Breast epithelium (tissue), 4 donors: ENCODE results near the gene FRMPD2. TPM values are rescaled to one million over a fixed set of nuclear protein-coding genes. Genes with fewer than 3 reads are reported as not detected.

Experiments used
- DNase-seq, 2 donors: peaks; one replicate each; pipeline ENCODE4 v3.0.0-alpha.2; 2019; ENCODE audit warnings: low spot score in 2 of 2
- H3K27ac ChIP-seq, 2 donors: fragments of 200-600 bp; sonication (generic) in 1 of 2; one replicate each; pipeline ENCODE4 v1.5.1; 2016 to 2019; ENCODE audit warnings: mild to moderate bottlenecking in 1 of 2
- H3K27me3 ChIP-seq, 2 donors: fragments of 200-600 bp; sonication (generic) in 1 of 2; one replicate each; pipeline versions ENCODE4 v1.5.1 to v1.6.0; 2017 to 2019; ENCODE audit warnings: control low read depth in 1 of 2, mild to moderate bottlenecking in 1 of 2
- H3K36me3 ChIP-seq: fragments of 200-600 bp; one replicate; pipeline ENCODE4 v1.5.1; 2019
- H3K4me1 ChIP-seq, 2 donors: fragments of 200-600 bp; sonication (generic); one replicate each; pipeline ENCODE4 v1.5.1; 2016 to 2019; ENCODE audit warnings: control low read depth in 1 of 2
- H3K4me3 ChIP-seq, 3 donors: fragments of 200-600 bp; sonication (generic); 1 replicate in 2 of 3; 2 replicates in 1 of 3; pipeline ENCODE4 v1.5.1; 2016 to 2019; ENCODE audit warnings: mild to moderate bottlenecking in 3 of 3, moderate library complexity in 2 of 3
- H3K9me3 ChIP-seq, 2 donors: fragments of 200-600 bp; sonication (generic) in 1 of 2; one replicate each; pipeline ENCODE4 v1.5.1; 2016 to 2019; ENCODE audit warnings: control low read depth in 1 of 2
- CTCF ChIP-seq, 3 donors: fragments of 450-650 bp; IDR thresholded peaks; one replicate each; pipeline ENCODE4 v1.5.1; 2016 to 2017; ENCODE audit warnings: antibody characterized with exemption in 3 of 3, mild to moderate bottlenecking in 3 of 3, moderate library complexity in 3 of 3
- POLR2A ChIP-seq: fragments of 450-650 bp; IDR thresholded peaks from one replicate; pipeline ENCODE4 v1.6.1; 2016; ENCODE audit warnings: antibody characterized with exemption, mild to moderate bottlenecking, moderate library complexity
- POLR2AphosphoS5 ChIP-seq, 3 donors: sonication (generic); formaldehyde crosslinking; IDR thresholded peaks; one replicate each; pipeline ENCODE4 v1.6.1; 2017; ENCODE audit warnings: antibody characterized with exemption in 3 of 3
- intact Hi-C: fragments of 100-400 bp; cut with DNase I; formaldehyde crosslinking; loops from one replicate; pipeline ENCODE4 v1.15.1; 2023; ENCODE audit warnings: low total_unique reads
- total RNA-seq, 3 donors: library from RNA; depleted of rRNA; stranded (reverse); fragments of >200 nt; gene quantifications; one replicate each; pipeline ENCODE4 v1.1.0, GENCODE V29; 2016

Gene FRMPD2
- total RNA-seq, 3 donors from 2014 or later = 1.9 to 4.6 TPM; not detected in 1

- no peaks in the 10 kb centered on the region for H3K9me3 ChIP-seq
- intact Hi-C loops = no loop called here
- H3K27me3 ChIP-seq = no peaks in the 10 kb centered on the region
- no peak overlapping the region for H3K27ac ChIP-seq
- no peak overlapping the region for H3K4me3 ChIP-seq
- no peak for TF ChIP-seq POLR2A
- TF ChIP-seq POLR2AphosphoS5 (IDR thresholded peaks at IDR 0.05) = no peak
- no peak for TF ChIP-seq CTCF (IDR thresholded peaks at IDR 0.05)
- no peaks in the 10 kb centered on the region for H3K4me1 ChIP-seq
- DNase-seq = no peak
- no peaks in the 10 kb centered on the region for H3K36me3 ChIP-seq
Measured at GRCh38 chr10:48258105-48258504, 16.4 kb downstream of the FRMPD2 start.

- H3K4me3 ChIP-seq = no peak overlapping the region
- H3K4me1 ChIP-seq = no peaks in the 10 kb centered on the region
- H3K27me3 ChIP-seq = no peaks in the 10 kb centered on the region
- no peaks in the 10 kb centered on the region for H3K36me3 ChIP-seq
- H3K9me3 ChIP-seq = no peaks in the 10 kb centered on the region
- no peak overlapping the region for H3K27ac ChIP-seq
- no peak for DNase-seq
- intact Hi-C loops = no loop called here
- no peak for TF ChIP-seq POLR2A
- TF ChIP-seq CTCF (IDR thresholded peaks at IDR 0.05) = no peak
- no peak for TF ChIP-seq POLR2AphosphoS5 (IDR thresholded peaks at IDR 0.05)
Measured at GRCh38 chr10:48257407-48257961, 17.0 kb downstream of the FRMPD2 start.

- DNase-seq = no peak
- H3K9me3 ChIP-seq = no peaks in the 10 kb centered on the region
- intact Hi-C loops = no loop called here
- H3K4me1 ChIP-seq = no peaks in the 10 kb centered on the region
- no peaks in the 10 kb centered on the region for H3K36me3 ChIP-seq
- H3K27me3 ChIP-seq = no peaks in the 10 kb centered on the region
- no peak overlapping the region for H3K27ac ChIP-seq
- TF ChIP-seq CTCF (IDR thresholded peaks at IDR 0.05) (no peak), POLR2AphosphoS5 (IDR thresholded peaks at IDR 0.05) (no peak), POLR2A (no peak)
- H3K4me3 ChIP-seq = no peak overlapping the region
Measured at GRCh38 chr10:48255722-48256121, 18.8 kb downstream of the FRMPD2 start.

- no peaks in the 10 kb centered on the region for H3K36me3 ChIP-seq
- H3K9me3 ChIP-seq = no peaks in the 10 kb centered on the region
- H3K27me3 ChIP-seq = no peaks in the 10 kb centered on the region
- TF ChIP-seq POLR2A = no peak
- no peak for TF ChIP-seq CTCF (IDR thresholded peaks at IDR 0.05)
- no peak for TF ChIP-seq POLR2AphosphoS5 (IDR thresholded peaks at IDR 0.05)
- no peak overlapping the region for H3K4me3 ChIP-seq
- intact Hi-C loops = no loop called here
- H3K27ac ChIP-seq = no peak overlapping the region
- no peak for DNase-seq
- no peaks in the 10 kb centered on the region for H3K4me1 ChIP-seq
Measured at GRCh38 chr10:48254750-48255512, 19.6 kb downstream of the FRMPD2 start.

- Histone ChIP-seq H3K4me3 (no peak overlapping the region), H3K36me3 (no peaks in the 10 kb centered on the region), H3K27me3 (no peaks in the 10 kb centered on the region), H3K9me3 (no peaks in the 10 kb centered on the region), H3K27ac (peak overlapping the region in 1 of 2 donors; percentile 55), H3K4me1 (no peaks in the 10 kb centered on the region)
- TF ChIP-seq POLR2A = no peak
- TF ChIP-seq CTCF (IDR thresholded peaks at IDR 0.05) = no peak
- TF ChIP-seq POLR2AphosphoS5 (IDR thresholded peaks at IDR 0.05) = no peak
- peak in 1 of 2 donors; percentile 43 for DNase-seq
- intact Hi-C loops = no loop called here
Measured at GRCh38 chr10:48253970-48254657, 20.4 kb downstream of the FRMPD2 start.
